Keratinocyte (primary cell): ENCODE results near the gene RITA1. TPM values are rescaled to one million over a fixed set of nuclear protein-coding genes. Genes with fewer than 3 reads are reported as not detected.

Experiments
- DNase-seq: peaks from one replicate; pipeline ENCODE4 v3.0.0-alpha.2; 2011; ENCODE audit warnings: low read depth, missing footprints, low spot score
- FAIRE-seq: peaks from 2 replicates; lab custom pipeline; 2011; peaks lifted over from hg19 to GRCh38; lab: Jason Lieb, UNC
- H2AFZ ChIP-seq: 2 replicates; pipeline ENCODE4 v1.6.0; 2012; ENCODE audit warnings: low read length, control low read depth, inconsistent platforms; ENCODE audit not compliant: control insufficient read depth
- H3K27ac ChIP-seq: 2 replicates; pipeline ENCODE4 v1.5.1; 2011; ENCODE audit warnings: low read length; ENCODE audit not compliant: control insufficient read depth, insufficient read depth
- H3K27me3 ChIP-seq: 3 replicates; pipeline ENCODE4 v1.6.0; 2011; ENCODE audit warnings: low read length; ENCODE audit not compliant: control insufficient read depth, insufficient read depth; ENCODE audit errors: extremely low read depth
- H3K36me3 ChIP-seq, 2 experiments: 2 replicates in 1 of 2; 3 replicates in 1 of 2; pipeline ENCODE4 v1.5.1; 2011; ENCODE audit warnings: low read length in 2 of 2, mild to moderate bottlenecking in 1 of 2; ENCODE audit not compliant: control insufficient read depth in 2 of 2, insufficient read depth in 2 of 2; ENCODE audit errors: extremely low read depth in 1 of 2
- H3K4me1 ChIP-seq: 3 replicates; pipeline ENCODE4 v1.5.1; 2011; ENCODE audit warnings: low read length; ENCODE audit not compliant: control insufficient read depth, insufficient read depth; ENCODE audit errors: extremely low read depth
- H3K4me2 ChIP-seq: 3 replicates; pipeline ENCODE4 v1.6.0; 2011; ENCODE audit warnings: low read depth, low read length; ENCODE audit not compliant: control insufficient read depth, insufficient read depth; ENCODE audit errors: extremely low read depth
- H3K4me3 ChIP-seq, 3 experiments: fragments of 200-600 bp in 1 of 3; sonication (generic) in 1 of 3; 2 replicates in 2 of 3; 3 replicates in 1 of 3; pipeline ENCODE4 v1.5.1; 2011 to 2016; ENCODE audit warnings: low read length in 3 of 3, mild to moderate bottlenecking in 3 of 3, control low read depth in 2 of 3, inconsistent platforms in 1 of 3, low read depth in 1 of 3, mixed read lengths in 1 of 3, mixed run types in 1 of 3, moderate library complexity in 1 of 3; ENCODE audit not compliant: control insufficient read depth in 2 of 3, insufficient read depth in 2 of 3; ENCODE audit errors: extremely low read depth in 1 of 3
- H3K79me2 ChIP-seq: 2 replicates; pipeline ENCODE4 v1.6.0; 2012; ENCODE audit warnings: low read length; ENCODE audit not compliant: control insufficient read depth, insufficient read depth
- H3K9ac ChIP-seq: 3 replicates; pipeline ENCODE4 v1.6.0; 2011; ENCODE audit warnings: low read length; ENCODE audit not compliant: control insufficient read depth, insufficient read depth; ENCODE audit errors: extremely low read depth
- H3K9me1 ChIP-seq: 3 replicates; pipeline ENCODE4 v1.6.0; 2011; ENCODE audit warnings: low read length; ENCODE audit not compliant: control insufficient read depth, insufficient read depth; ENCODE audit errors: extremely low read depth
- H3K9me3 ChIP-seq: 2 replicates; pipeline ENCODE4 v1.5.1; 2012; ENCODE audit warnings: low read depth, low read length; ENCODE audit not compliant: control insufficient read depth
- H4K20me1 ChIP-seq: 3 replicates; pipeline ENCODE4 v1.6.0; 2011; ENCODE audit warnings: low read length; ENCODE audit not compliant: control insufficient read depth, insufficient read depth; ENCODE audit errors: extremely low read depth
- EZH2 ChIP-seq: IDR thresholded peaks from one replicate; pipeline ENCODE4 v1.6.1; 2012; ENCODE audit warnings: inconsistent platforms, mild to moderate bottlenecking, low read length, moderate library complexity
- dilution Hi-C: fragments of 300-500 bp; cut with MboI; formaldehyde crosslinking; loops from one replicate; pipeline ENCODE4 v1.7.0; 2020; ENCODE audit warnings: low sequenced_read_pairs; ENCODE audit not compliant: extremely low pct_ligation_motif_present
- polyA plus RNA-seq, 5 experiments: library from polyadenylated mRNA; depleted of rRNA in 3 of 5; stranded (reverse) in 3 of 5; stranded (forward) in 1 of 5; unstranded in 1 of 5; fragments of >200 nt; gene quantifications; 1 replicate in 1 of 5; 2 replicates in 3 of 5; 3 replicates in 1 of 5; pipeline versions ENCODE4 v1.2.1 to v1.2.3, GENCODE V29; 2011 to 2012; ENCODE audit warnings: missing spikeins in 2 of 5, low read depth in 1 of 5, low replicate concordance in 1 of 5
- TF ChIP-seq, protein P1 (sequence below), 3 experiments: IDR thresholded peaks in 1 of 3; conservative IDR thresholded peaks in 1 of 3; optimal IDR thresholded peaks in 1 of 3; 2 replicates in 2 of 3; 3 replicates in 1 of 3; pipeline versions ENCODE3 to v1.5.1; 2011; ENCODE audit warnings: low read length in 3 of 3, mild to moderate bottlenecking in 3 of 3, moderate library complexity in 2 of 3, control low read depth in 1 of 3, inconsistent platforms in 1 of 3; ENCODE audit not compliant: insufficient read depth in 2 of 3; ENCODE audit errors: extremely low read depth in 1 of 3

RITA1 gene
- polyA plus RNA-seq, 1 donor (not counting 4 experiments of a cell fraction or from before 2014, with no cell fraction given), result 11.8 TPM

DNA sequence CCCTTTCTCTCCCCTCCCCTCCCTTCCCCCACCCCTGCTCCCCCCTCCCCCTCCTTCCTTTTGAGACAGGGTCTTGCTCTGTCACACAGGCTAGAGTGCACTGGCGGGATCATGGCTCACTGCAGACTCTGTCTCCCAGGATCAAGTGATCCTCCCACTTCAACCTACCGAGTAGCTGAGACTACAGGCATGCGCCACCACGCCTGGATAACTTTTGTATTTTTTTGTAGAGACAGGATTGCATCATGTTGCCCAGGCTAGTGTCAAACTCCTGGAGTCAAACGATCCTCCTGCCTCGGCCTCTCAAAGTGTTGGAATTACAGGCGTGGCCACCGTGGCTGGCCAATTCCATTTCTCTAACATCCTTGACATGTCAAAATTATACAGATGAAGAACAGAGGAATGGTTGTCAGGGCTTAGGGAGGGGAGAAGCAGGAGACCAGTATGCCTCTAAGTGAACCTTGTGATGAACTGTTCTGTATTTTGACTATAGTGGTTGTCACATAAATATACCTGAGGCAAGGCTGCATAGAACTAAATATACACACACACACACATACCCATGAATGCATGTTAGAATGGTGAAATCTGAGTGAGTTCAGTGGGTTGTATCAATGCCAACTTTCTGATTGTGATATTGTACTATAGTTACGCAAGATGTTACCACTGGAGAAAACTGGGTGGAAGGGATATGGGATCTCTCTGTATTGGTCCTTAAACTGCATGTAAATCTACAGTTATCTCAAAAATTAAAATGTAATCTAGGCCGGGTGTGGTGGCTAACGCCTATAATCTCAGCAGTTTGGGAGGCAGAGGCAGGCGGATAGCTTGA lies 39.6 kb upstream of the RITA1 start:
- Histone ChIP-seq H3K9me1 (no peaks in the 10 kb centered on the region), H3K9ac (no peak overlapping the region), H3K79me2 (no peaks in the 10 kb centered on the region), H2AFZ (no peak overlapping the region), H3K9me3 (no peaks in the 10 kb centered on the region), H3K36me3 (no peaks in the 10 kb centered on the region), H3K4me1 (peaks cover 10% of the 10 kb centered on the region), H3K4me3 (no peak overlapping the region), H3K27ac (no peak overlapping the region), H4K20me1 (no peaks in the 10 kb centered on the region), H3K4me2 (no peak overlapping the region), H3K27me3 (no peaks in the 10 kb centered on the region)
- dilution Hi-C loops, result no loop called here
- no peak for FAIRE-seq
- no peak for TF ChIP-seq EZH2
- TF ChIP-seq, protein P1, sequence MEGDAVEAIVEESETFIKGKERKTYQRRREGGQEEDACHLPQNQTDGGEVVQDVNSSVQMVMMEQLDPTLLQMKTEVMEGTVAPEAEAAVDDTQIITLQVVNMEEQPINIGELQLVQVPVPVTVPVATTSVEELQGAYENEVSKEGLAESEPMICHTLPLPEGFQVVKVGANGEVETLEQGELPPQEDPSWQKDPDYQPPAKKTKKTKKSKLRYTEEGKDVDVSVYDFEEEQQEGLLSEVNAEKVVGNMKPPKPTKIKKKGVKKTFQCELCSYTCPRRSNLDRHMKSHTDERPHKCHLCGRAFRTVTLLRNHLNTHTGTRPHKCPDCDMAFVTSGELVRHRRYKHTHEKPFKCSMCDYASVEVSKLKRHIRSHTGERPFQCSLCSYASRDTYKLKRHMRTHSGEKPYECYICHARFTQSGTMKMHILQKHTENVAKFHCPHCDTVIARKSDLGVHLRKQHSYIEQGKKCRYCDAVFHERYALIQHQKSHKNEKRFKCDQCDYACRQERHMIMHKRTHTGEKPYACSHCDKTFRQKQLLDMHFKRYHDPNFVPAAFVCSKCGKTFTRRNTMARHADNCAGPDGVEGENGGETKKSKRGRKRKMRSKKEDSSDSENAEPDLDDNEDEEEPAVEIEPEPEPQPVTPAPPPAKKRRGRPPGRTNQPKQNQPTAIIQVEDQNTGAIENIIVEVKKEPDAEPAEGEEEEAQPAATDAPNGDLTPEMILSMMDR (optimal IDR thresholded peaks at IDR 0.05 in 1 of 3, IDR thresholded peaks at IDR 0.05 in 1 of 3, conservative IDR thresholded peaks at IDR 0.05 in 1 of 3; ENCODE audit: extremely low read depth in 1 of 3, insufficient read depth in 2 of 3, low read length in 3 of 3), result no peak
- DNase-seq, result no peak

DNA sequence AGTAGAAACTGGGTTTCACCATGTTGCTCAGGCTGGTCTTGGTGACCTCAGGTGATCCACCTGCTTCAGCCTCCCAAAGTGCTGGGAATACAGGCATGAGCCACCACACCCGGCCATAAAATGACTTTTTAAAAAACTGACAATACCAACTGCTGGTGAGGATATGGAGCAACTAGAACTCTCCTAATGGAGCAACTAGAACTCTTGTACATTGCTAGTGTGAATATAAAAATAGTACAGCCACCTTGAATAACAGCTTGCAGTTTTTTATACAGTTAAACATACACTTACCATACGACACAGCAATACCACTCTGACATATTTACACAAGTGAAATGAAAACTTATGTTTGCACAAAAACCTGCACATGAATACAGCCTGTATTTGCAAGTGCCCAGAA lies 38.5 kb upstream of the RITA1 start:
- Histone ChIP-seq H3K4me2 (no peak overlapping the region), H3K27me3 (no peaks in the 10 kb centered on the region), H3K4me3 (no peak overlapping the region), H3K27ac (no peak overlapping the region), H4K20me1 (no peaks in the 10 kb centered on the region), H3K36me3 (no peaks in the 10 kb centered on the region), H3K9me1 (no peaks in the 10 kb centered on the region), H3K4me1 (peaks cover 10% of the 10 kb centered on the region), H3K79me2 (no peaks in the 10 kb centered on the region), H3K9ac (no peak overlapping the region), H3K9me3 (no peaks in the 10 kb centered on the region), H2AFZ (no peak overlapping the region)
- no peak for DNase-seq
- TF ChIP-seq EZH2, result no peak
- TF ChIP-seq, protein P1 (optimal IDR thresholded peaks at IDR 0.05 in 1 of 3, IDR thresholded peaks at IDR 0.05 in 1 of 3, conservative IDR thresholded peaks at IDR 0.05 in 1 of 3; ENCODE audit: extremely low read depth in 1 of 3, insufficient read depth in 2 of 3, low read length in 3 of 3), result no peak
- FAIRE-seq, result no peak
- dilution Hi-C loops, result no loop called here
